Uterus (tissue), 2 donors: ENCODE data around the gene CARMIL3.
"Not testable (repeated sequence)": the region's sequence is repeated elsewhere in the genome, so short reads cannot be mapped to it uniquely, and the experiment has no call there.

Source experiments
- POLR2A ChIP-seq, 2 donors: fragments of 450-650 bp; IDR thresholded peaks; one replicate each; pipeline ENCODE4 v1.6.1; 2016; ENCODE audit warnings: antibody characterized with exemption in 2 of 2, mild to moderate bottlenecking in 1 of 2, moderate library complexity in 1 of 2
- TF ChIP-seq, protein P1 (sequence below), 4 experiments: fragments of 200-600 bp in 2 of 4; fragments of 450-650 bp in 2 of 4; sonication (generic) in 2 of 4; IDR thresholded peaks; one replicate each; pipeline ENCODE4 v1.5.1; 2016 to 2019; ENCODE audit warnings: antibody characterized with exemption in 4 of 4, mild to moderate bottlenecking in 2 of 4, moderate library complexity in 1 of 4

DNA sequence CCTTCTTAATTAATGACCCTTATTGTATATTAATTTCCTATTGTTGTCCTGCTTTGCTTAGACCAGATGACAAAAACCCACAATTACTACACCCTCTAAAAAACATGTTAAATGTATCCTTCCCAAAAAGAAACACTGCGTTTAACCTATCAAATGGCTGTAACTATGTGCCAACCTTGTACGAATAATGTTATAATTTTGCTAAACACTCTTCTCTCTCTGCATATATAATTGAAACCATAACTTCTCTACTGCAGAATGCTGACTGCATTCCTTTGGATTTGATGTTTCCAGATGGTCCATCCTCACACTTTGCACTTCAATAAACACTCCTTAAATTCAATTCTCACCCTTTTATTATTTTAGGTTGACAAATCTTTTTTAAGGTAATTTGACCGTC, 31.3 kb upstream of the CARMIL3 start:
- TF ChIP-seq, protein P1, sequence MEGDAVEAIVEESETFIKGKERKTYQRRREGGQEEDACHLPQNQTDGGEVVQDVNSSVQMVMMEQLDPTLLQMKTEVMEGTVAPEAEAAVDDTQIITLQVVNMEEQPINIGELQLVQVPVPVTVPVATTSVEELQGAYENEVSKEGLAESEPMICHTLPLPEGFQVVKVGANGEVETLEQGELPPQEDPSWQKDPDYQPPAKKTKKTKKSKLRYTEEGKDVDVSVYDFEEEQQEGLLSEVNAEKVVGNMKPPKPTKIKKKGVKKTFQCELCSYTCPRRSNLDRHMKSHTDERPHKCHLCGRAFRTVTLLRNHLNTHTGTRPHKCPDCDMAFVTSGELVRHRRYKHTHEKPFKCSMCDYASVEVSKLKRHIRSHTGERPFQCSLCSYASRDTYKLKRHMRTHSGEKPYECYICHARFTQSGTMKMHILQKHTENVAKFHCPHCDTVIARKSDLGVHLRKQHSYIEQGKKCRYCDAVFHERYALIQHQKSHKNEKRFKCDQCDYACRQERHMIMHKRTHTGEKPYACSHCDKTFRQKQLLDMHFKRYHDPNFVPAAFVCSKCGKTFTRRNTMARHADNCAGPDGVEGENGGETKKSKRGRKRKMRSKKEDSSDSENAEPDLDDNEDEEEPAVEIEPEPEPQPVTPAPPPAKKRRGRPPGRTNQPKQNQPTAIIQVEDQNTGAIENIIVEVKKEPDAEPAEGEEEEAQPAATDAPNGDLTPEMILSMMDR (IDR thresholded peaks at IDR 0.05): not testable (repeated sequence)
- TF ChIP-seq POLR2A (IDR thresholded peaks at IDR 0.05): not testable (repeated sequence)
